OCI-LY7 (cell line): ENCODE measurements around the gene IPO7.

Experiments
- EZH2phosphoT487 ChIP-seq: fragments of 200-600 bp; sonication (generic); IDR thresholded peaks from 2 replicates; pipeline ENCODE4 v1.6.1; 2018; ENCODE audit warnings: low read depth, borderline replicate concordance, mild to moderate bottlenecking, mixed run types, antibody characterized with exemption, low read length, moderate library complexity, mixed read lengths
- TF ChIP-seq, protein P1 (sequence below): fragments of 200-600 bp; sonication (generic); conservative IDR thresholded peaks from 2 replicates; pipeline ENCODE4 v1.5.1; 2014; ENCODE audit warnings: mild to moderate bottlenecking, antibody characterized with exemption, low read length, moderate library complexity, mixed read lengths

- TF ChIP-seq, protein P1, sequence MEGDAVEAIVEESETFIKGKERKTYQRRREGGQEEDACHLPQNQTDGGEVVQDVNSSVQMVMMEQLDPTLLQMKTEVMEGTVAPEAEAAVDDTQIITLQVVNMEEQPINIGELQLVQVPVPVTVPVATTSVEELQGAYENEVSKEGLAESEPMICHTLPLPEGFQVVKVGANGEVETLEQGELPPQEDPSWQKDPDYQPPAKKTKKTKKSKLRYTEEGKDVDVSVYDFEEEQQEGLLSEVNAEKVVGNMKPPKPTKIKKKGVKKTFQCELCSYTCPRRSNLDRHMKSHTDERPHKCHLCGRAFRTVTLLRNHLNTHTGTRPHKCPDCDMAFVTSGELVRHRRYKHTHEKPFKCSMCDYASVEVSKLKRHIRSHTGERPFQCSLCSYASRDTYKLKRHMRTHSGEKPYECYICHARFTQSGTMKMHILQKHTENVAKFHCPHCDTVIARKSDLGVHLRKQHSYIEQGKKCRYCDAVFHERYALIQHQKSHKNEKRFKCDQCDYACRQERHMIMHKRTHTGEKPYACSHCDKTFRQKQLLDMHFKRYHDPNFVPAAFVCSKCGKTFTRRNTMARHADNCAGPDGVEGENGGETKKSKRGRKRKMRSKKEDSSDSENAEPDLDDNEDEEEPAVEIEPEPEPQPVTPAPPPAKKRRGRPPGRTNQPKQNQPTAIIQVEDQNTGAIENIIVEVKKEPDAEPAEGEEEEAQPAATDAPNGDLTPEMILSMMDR = no peak
- TF ChIP-seq EZH2phosphoT487 = no peak
These were observed 89.0 kb downstream of the IPO7 start for GRCh38 chr11:9473408-9473807.
